ENCODE data around the gene BTBD19. TPM values are rescaled to one million over a fixed set of nuclear protein-coding genes. Genes with fewer than 3 reads are reported as not detected.
A peak's percentile ranks its signal among the peaks of the same experiment; 100 is the strongest.

Gene BTBD19
- polyA plus RNA-seq, 2 of the 4 experiments (the other 2 are of a cell fraction): 4.7 to 7.4 TPM

DNA sequence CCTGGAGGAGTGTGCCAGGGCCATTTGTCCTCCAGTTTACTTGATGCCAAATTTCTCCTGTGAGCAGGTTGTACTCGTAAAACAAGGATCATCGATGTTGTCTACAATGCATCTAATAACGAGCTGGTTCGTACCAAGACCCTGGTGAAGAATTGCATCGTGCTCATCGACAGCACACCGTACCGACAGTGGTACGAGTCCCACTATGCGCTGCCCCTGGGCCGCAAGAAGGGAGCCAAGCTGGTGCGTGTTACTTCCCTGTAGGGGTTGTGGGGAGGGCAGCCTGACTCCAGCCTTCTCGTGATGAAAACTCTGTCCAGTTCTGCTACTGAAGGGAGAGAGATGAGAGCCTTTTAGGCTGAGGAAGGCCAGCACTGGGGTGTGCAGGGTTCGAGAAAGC lies 30.8 kb upstream of the BTBD19 start:
- H3K9me3 ChIP-seq: no peaks in the 10 kb centered on the region
- no peak for ATAC-seq
- peak overlapping the region; percentile 91 for H3K4me2 ChIP-seq
- 76% methylated on average over 13 of the region's 14 CpGs for WGBS (ENCODE audit: missing lambda C conversion rate)
- ChIA-PET CTCF (interaction anchor here (0.8 to 1.6 kb wide), 8 partner anchors 8 to 48 kb away, joined by 3 to 4 read pairs (median 4); partner anchors contain the start of genes PLK3 and RNU5D-1), POLR2A (interaction anchor here (0.6 to 0.9 kb wide), 2 partner anchors 29 to 42 kb away, joined by 3 read pairs; no protein-coding TSS in a partner anchor)
- peak overlapping the region; percentile 96 for H3K4me3 ChIP-seq
- peaks cover 22% of the 10 kb centered on the region for H3K4me1 ChIP-seq
- peak overlapping the region; percentile 98 to 99; a peak in 5 of 6 replicates for H3K27ac ChIP-seq
- DNase-seq (ENCODE audit: low read depth in 1 of 2, low spot score in 1 of 2): no peak
- no peak for TF ChIP-seq RCOR1 (IDR thresholded peaks at IDR 0.05; ENCODE audit: low read depth, low read length)
- FAIRE-seq: no peak

DNA sequence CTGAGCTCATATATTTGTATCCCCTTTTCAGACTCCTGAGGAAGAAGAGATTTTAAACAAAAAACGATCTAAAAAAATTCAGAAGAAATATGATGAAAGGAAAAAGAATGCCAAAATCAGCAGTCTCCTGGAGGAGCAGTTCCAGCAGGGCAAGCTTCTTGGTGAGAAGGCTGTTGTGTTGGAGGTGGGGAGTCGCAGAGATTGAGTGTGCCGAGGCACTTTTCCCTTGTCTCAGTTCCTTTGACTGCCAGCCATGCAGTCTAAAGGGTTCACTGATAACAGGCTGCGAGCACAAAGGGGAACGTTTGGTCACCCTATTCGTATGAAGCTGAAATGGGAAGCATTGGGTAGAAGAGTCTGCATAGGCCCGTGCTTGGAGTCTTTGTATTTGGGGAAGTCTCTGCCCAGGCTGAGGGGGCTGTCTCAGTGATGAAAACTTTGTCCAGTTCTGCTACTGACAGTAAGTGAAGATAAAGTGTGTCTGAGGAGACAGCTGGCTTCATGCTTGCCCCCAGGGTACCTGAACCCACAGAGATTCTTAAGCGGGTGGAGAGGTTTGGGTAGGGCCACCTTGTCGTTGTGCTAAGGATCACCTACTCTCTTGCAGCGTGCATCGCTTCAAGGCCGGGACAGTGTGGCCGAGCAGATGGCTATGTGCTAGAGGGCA lies 30.2 kb upstream of the BTBD19 start:
- Histone ChIP-seq H3K4me3 (peak overlapping the region; percentile 96; the same call in 2 of the 3 replicates), H3K9me3 (no peaks in the 10 kb centered on the region), H3K4me1 (peaks cover 22% of the 10 kb centered on the region), H3K27ac (peak overlapping the region in 1 of 2 experiments; percentile 99; a peak in 3 of 6 replicates), H3K4me2 (peak overlapping the region; percentile 91)
- ChIA-PET POLR2A (interaction anchor here (0.6 to 0.9 kb wide), 2 partner anchors 30 to 41 kb away, joined by 3 read pairs; no protein-coding TSS in a partner anchor), CTCF (interaction anchor here (0.8 to 1.6 kb wide), 8 partner anchors 8 to 49 kb away, joined by 3 to 4 read pairs (median 4); partner anchors contain the start of genes PLK3 and RNU5D-1)
- ATAC-seq (no peak), DNase-seq (ENCODE audit: low read depth in 1 of 2, low spot score in 1 of 2) (no peak), FAIRE-seq (no peak)
- TF ChIP-seq, protein P1, sequence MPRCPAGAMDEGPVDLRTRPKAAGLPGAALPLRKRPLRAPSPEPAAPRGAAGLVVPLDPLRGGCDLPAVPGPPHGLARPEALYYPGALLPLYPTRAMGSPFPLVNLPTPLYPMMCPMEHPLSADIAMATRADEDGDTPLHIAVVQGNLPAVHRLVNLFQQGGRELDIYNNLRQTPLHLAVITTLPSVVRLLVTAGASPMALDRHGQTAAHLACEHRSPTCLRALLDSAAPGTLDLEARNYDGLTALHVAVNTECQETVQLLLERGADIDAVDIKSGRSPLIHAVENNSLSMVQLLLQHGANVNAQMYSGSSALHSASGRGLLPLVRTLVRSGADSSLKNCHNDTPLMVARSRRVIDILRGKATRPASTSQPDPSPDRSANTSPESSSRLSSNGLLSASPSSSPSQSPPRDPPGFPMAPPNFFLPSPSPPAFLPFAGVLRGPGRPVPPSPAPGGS (IDR thresholded peaks at IDR 0.05): no peak
- TF ChIP-seq CHD4 (IDR thresholded peaks at IDR 0.05; ENCODE audit: borderline replicate concordance): no peak
- no peak for TF ChIP-seq POLR2A (IDR thresholded peaks at IDR 0.05; ENCODE audit: low read length)
- no peak for TF ChIP-seq CHD2 (IDR thresholded peaks at IDR 0.05; ENCODE audit: low read length, partially characterized antibody)
- TF ChIP-seq FOXS1 (CRISPR knock-in tag; IDR thresholded peaks at IDR 0.05): no peak
- no peak for TF ChIP-seq NPAS2 (CRISPR knock-in tag; IDR thresholded peaks at IDR 0.05; ENCODE audit: borderline replicate concordance)
- TF ChIP-seq CBX2 (IDR thresholded peaks at IDR 0.05; ENCODE audit: borderline replicate concordance, low read depth): no peak
- no peak for TF ChIP-seq NR3C1 (IDR thresholded peaks at IDR 0.05)
- TF ChIP-seq RFX5 (IDR thresholded peaks at IDR 0.05): no peak
- TF ChIP-seq ESRRA (IDR thresholded peaks at IDR 0.05; ENCODE audit: borderline replicate concordance, low read length): no peak
- no peak for TF ChIP-seq ZC3H11A (IDR thresholded peaks at IDR 0.05)
- TF ChIP-seq POLR2AphosphoS2 (conservative IDR thresholded peaks at IDR 0.05; ENCODE audit: low read length): no peak
- TF ChIP-seq RCOR1 (IDR thresholded peaks at IDR 0.05; ENCODE audit: low read depth, low read length): no peak
- TF ChIP-seq HOXB5 (CRISPR knock-in tag; IDR thresholded peaks at IDR 0.05): no peak
- TF ChIP-seq CEBPB (IDR thresholded peaks at IDR 0.05): no peak
- TF ChIP-seq KDM5A (IDR thresholded peaks at IDR 0.05): no peak
- TF ChIP-seq FOSL2 (IDR thresholded peaks at IDR 0.05): no peak
- no peak for TF ChIP-seq FOSL2 (CRISPR knock-in tag; IDR thresholded peaks at IDR 0.05)
- no peak for TF ChIP-seq EP300 (IDR thresholded peaks at IDR 0.05)
- 78% methylated on average over 12 of the region's 13 CpGs for WGBS (ENCODE audit: missing lambda C conversion rate)

DNA sequence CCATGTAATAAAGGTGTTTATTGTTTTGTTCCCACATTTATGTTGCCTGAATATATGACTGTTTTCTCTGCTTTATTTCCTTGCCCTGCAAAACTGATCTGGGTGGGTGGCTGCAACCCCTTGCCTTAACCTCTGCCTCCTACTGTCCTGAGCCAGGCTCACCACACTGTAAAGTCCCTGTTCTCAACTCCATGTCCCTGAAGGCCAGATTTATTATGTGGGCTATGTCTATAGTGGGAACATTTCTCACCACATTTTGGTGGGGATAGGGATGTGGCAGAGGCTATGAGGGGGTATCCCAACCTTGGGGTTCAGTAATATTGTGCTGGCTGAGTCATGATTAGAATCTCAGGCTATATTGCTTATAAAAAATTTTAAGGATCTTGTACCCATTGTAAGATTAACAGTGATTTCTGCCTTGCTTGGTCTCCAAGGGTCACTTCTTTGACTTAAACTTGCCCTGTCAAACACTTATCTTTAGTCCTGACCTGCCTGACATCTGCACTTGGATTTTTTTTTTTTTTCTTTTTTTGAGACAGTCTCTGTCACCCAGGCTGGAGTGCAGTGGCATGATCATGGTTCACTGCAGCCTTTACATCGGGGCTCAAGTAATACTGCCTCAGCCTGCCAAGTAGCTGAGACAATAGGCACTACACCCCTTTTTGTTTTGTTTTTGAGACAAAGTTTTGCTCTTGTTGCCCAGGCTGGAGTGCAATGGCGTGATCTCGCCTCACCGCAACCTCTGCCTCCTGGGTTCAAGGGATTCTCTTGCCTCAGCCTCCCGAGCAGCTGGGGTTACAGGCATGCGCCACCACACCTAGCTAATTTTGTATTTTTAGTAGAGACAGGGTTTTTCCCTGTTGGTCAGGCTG lies 29.4 kb upstream of the BTBD19 start:
- ChIA-PET CTCF (no interaction called here), POLR2A (interaction anchor here (1.1 to 2.3 kb wide), 2 partner anchors 40 to 57 kb away, joined by 3 to 8 read pairs; no protein-coding TSS in a partner anchor)
- Histone ChIP-seq H3K9me3 (no peaks in the 10 kb centered on the region), H3K4me1 (peaks cover 22% of the 10 kb centered on the region), H3K4me3 (no peak overlapping the region), H3K4me2 (peak overlapping the region; percentile 91), H3K27ac (no peak overlapping the region)
- over 99% methylated on average over 6 of the region's 6 CpGs for WGBS (ENCODE audit: missing lambda C conversion rate)
- DNase-seq (ENCODE audit: low read depth in 1 of 2, low spot score in 1 of 2): no peak
- TF ChIP-seq POLR2AphosphoS2 (conservative IDR thresholded peaks at IDR 0.05; ENCODE audit: low read length): peak; percentile 69; the same call in 1 of the 2 replicates
- 0 out of 5 replicates have a peak, but pooled peaks of 1 of the 2 experiments have one; percentile 18 for TF ChIP-seq JUN (IDR thresholded peaks at IDR 0.05)
- TF ChIP-seq, protein P2, sequence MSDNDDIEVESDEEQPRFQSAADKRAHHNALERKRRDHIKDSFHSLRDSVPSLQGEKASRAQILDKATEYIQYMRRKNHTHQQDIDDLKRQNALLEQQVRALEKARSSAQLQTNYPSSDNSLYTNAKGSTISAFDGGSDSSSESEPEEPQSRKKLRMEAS (IDR thresholded peaks at IDR 0.05): no peak
- FAIRE-seq: no peak
- ATAC-seq: no peak
